Kidney (tissue), 14 donors: ENCODE data around the gene CAMK1G. TPM values are rescaled to one million over a fixed set of nuclear protein-coding genes. Genes with fewer than 3 reads are reported as not detected.

Experiments
- DNase-seq, 5 donors: peaks; one replicate each; pipeline ENCODE4 v3.0.0-alpha.2; 2013 to 2020
- FAIRE-seq: peaks from 2 replicates; lab custom pipeline; 2012; peaks lifted over from hg19 to GRCh38; lab: Jason Lieb, UNC
- H3K27ac ChIP-seq, 2 donors: one replicate each; pipeline ENCODE4 v1.7.0; 2013; ENCODE audit warnings: low read depth in 2 of 2, low read length in 2 of 2, inconsistent platforms in 1 of 2
- H3K27me3 ChIP-seq: one replicate; pipeline ENCODE4 v1.7.1; 2013; ENCODE audit warnings: low read length, inconsistent platforms; ENCODE audit not compliant: control insufficient read depth, insufficient read depth
- H3K36me3 ChIP-seq, 3 donors: one replicate each; pipeline versions ENCODE4 v1.7.0 to v1.7.1; 2013; ENCODE audit warnings: low read length in 3 of 3, control low read depth in 1 of 3, inconsistent platforms in 1 of 3; ENCODE audit not compliant: insufficient read depth in 3 of 3, control insufficient read depth in 2 of 3
- H3K4me1 ChIP-seq, 3 donors: one replicate each; pipeline versions ENCODE4 v1.7.0 to v1.7.1; 2013; ENCODE audit warnings: low read length in 3 of 3, inconsistent platforms in 1 of 3, low read depth in 1 of 3; ENCODE audit not compliant: control insufficient read depth in 2 of 3, insufficient read depth in 2 of 3
- H3K4me3 ChIP-seq, 3 donors: one replicate each; pipeline versions ENCODE4 v1.7.0 to v1.8.1; 2013; ENCODE audit warnings: low read length in 3 of 3, control low read depth in 1 of 3, inconsistent platforms in 1 of 3
- H3K9ac ChIP-seq, 3 donors: one replicate each; pipeline versions ENCODE4 v1.7.0 to v1.7.1; 2013; ENCODE audit warnings: low read length in 3 of 3, control low read depth in 1 of 3, inconsistent platforms in 1 of 3
- H3K9me3 ChIP-seq, 3 donors: one replicate each; pipeline versions ENCODE4 v1.7.0 to v1.7.1; 2013; ENCODE audit warnings: low read length in 3 of 3, control low read depth in 1 of 3, inconsistent platforms in 1 of 3; ENCODE audit not compliant: control insufficient read depth in 2 of 3, insufficient read depth in 1 of 3
- intact Hi-C: fragments of 100-400 bp; cut with DNase I; formaldehyde crosslinking; loops from one replicate; pipeline ENCODE4 v1.11.1; 2022
- polyA plus RNA-seq: library from polyadenylated mRNA; stranded (reverse); fragments of 350-450 nt; fragmentation: Illumina TruSeq; extraction: RNeasy Lipid Tissue Mini Kit (QIAGEN cat#74804); gene quantifications from one replicate; pipeline ENCODE4 v1.2.3, GENCODE V29; 2014; ENCODE audit warnings: low read depth, low replicate concordance; ENCODE audit not compliant: insufficient read depth
- total RNA-seq: library from RNA; stranded (reverse); fragmentation: NEBNext Ultra II Directional; extraction: Animal tissue kit (Norgen Biotek cat#: 25700); gene quantifications from one replicate; pipeline ENCODE4 v1.2.1, GENCODE V29; 2021
- TF ChIP-seq, protein P1 (sequence below): IDR thresholded peaks from 3 replicates; pipeline ENCODE4 v1.5.1; 2012; ENCODE audit warnings: mild to moderate bottlenecking, moderate library complexity, borderline replicate concordance; ENCODE audit not compliant: insufficient read depth; ENCODE audit errors: extremely low read depth
- donor health status: control.
- donor health status: control.
- donor health status: control.
- donor health status: control.
- donor health status: control.
- donor health status: DM: yes; HTN: yes; CAD: no.
- donor health status: Normal renal cell carcinoma (clear cell type).

Gene CAMK1G
- total and polyA plus RNA-seq, 2 donors from 2014 or later = 1.4 to 5.5 TPM

DNA sequence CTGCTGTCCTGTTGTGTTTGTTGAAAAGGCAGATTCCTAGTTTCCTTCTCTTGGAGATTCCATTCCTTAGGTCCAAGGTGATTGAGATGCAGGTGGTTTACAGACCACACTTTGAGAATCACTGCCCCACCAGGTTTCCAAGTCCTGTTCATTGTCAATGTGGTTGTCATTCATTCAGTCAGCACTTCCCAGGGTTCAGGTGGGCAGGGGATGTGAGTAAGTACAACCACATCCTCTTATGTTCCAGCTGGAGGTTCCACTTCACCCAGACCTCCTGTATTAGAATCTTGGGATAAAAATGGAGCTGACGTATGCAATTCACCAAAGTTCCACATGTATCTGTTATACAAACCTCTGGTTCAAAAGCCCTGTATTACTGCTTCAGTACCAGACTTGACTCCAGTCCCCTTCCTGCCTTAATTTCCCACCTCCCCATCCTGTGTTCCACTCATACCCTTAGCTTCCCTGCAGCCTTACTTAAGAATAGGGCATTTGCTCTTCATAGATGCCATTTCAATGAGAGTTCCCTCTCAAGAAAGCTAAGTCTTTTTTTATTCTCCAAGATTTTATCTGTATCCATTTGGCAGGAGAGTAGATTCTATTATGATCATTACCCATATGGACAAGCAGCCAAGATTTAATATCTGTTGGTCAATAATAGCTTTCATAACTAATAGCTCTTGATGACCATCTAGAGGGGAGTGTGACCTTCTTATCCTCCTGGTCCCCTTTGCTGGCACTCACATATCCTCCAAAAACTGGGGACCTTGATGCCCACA lies 46.0 kb upstream of the CAMK1G start:
- TF ChIP-seq, protein P1, sequence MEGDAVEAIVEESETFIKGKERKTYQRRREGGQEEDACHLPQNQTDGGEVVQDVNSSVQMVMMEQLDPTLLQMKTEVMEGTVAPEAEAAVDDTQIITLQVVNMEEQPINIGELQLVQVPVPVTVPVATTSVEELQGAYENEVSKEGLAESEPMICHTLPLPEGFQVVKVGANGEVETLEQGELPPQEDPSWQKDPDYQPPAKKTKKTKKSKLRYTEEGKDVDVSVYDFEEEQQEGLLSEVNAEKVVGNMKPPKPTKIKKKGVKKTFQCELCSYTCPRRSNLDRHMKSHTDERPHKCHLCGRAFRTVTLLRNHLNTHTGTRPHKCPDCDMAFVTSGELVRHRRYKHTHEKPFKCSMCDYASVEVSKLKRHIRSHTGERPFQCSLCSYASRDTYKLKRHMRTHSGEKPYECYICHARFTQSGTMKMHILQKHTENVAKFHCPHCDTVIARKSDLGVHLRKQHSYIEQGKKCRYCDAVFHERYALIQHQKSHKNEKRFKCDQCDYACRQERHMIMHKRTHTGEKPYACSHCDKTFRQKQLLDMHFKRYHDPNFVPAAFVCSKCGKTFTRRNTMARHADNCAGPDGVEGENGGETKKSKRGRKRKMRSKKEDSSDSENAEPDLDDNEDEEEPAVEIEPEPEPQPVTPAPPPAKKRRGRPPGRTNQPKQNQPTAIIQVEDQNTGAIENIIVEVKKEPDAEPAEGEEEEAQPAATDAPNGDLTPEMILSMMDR = no peak
- H3K27me3 ChIP-seq = no peaks in the 10 kb centered on the region
- H3K27ac ChIP-seq = no peak overlapping the region
- intact Hi-C loops = no loop called here
- no peaks in the 10 kb centered on the region for H3K9me3 ChIP-seq
- FAIRE-seq (no peak), DNase-seq (no peak)
- no peak overlapping the region for H3K4me3 ChIP-seq
- no peak overlapping the region for H3K9ac ChIP-seq
- H3K36me3 ChIP-seq = no peaks in the 10 kb centered on the region
- no peaks in the 10 kb centered on the region for H3K4me1 ChIP-seq

DNA sequence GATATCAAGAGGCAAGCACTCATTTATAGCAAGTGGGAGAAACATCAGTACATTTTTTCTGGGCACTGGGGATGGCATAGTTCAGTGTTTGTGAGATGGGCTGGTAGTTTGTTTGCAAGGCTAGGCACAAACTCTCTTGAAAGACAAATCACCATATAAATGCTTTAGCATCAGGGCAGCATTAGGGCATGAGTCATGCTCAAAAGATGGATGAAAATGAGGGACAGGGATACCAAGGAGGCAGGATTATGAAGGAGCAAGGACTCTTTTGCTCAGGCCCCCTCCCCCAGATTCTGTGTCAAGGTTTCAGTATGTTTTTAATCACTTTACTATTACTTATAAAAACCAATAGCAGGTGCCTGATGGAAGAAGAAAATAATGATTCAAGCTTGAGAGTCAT lies 43.9 kb upstream of the CAMK1G start:
- H3K4me3 ChIP-seq = no peak overlapping the region
- TF ChIP-seq, protein P1 = no peak
- DNase-seq (no peak), FAIRE-seq (no peak)
- no peaks in the 10 kb centered on the region for H3K27me3 ChIP-seq
- H3K9me3 ChIP-seq = no peaks in the 10 kb centered on the region
- H3K36me3 ChIP-seq = no peaks in the 10 kb centered on the region
- intact Hi-C loops = no loop called here
- no peaks in the 10 kb centered on the region for H3K4me1 ChIP-seq
- H3K27ac ChIP-seq = no peak overlapping the region
- no peak overlapping the region for H3K9ac ChIP-seq

DNA sequence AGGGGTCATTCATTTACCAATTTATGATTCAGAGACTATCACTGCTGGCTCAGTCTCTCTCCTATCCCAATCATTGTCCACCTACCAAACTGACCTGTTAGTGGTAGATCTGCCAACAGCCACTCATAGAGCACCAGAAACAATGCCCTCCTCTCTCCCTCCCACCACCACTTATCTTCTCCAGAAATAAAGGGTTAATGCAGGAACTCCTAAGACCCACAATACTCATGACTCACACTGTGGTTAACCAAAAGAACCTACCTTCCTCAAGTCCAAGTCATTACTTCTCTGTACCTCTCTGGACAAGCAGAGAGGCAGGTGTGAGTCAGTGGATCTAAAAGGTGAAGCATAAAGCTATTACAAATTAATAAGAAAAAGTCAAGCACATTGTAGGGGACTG lies 40.9 kb upstream of the CAMK1G start:
- intact Hi-C loops = no loop called here
- FAIRE-seq = no peak
- TF ChIP-seq, protein P1 = no peak

More for the DNA sequence above, 40.9 kb upstream of the CAMK1G start:
- no peaks in the 10 kb centered on the region for H3K9me3 ChIP-seq
- H3K9ac ChIP-seq = no peak overlapping the region
- no peaks in the 10 kb centered on the region for H3K27me3 ChIP-seq
- no peak for DNase-seq
- H3K4me3 ChIP-seq = no peak overlapping the region
- H3K36me3 ChIP-seq = no peaks in the 10 kb centered on the region
- no peak overlapping the region for H3K27ac ChIP-seq
- no peaks in the 10 kb centered on the region for H3K4me1 ChIP-seq
